Measurements from ENCODE around the gene PCGF6.

DNA sequence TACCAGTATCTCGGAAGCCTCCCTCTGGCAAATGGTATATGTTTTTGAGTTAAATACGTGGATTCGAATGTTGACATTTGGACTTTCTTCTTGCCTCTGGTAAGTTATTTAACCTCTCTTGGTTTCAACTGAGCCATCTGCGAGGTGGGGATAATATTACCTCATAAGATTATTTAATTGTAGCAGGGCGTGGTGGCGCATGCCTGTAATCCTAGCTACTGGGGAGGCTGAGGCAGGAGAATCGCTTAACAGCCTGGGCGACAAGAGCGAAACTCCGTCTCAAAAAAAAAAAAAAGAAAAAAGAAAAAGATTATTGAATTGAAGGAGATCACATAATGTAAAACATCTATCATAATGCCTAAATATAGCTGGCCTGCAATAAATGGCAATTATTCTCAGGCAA, 16.4 kb upstream of the PCGF6 start:
- TF ChIP-seq POLR2A (IDR thresholded peaks at IDR 0.05): no peak
- no peak for TF ChIP-seq EP300 (IDR thresholded peaks at IDR 0.05)
- TF ChIP-seq, protein P1, sequence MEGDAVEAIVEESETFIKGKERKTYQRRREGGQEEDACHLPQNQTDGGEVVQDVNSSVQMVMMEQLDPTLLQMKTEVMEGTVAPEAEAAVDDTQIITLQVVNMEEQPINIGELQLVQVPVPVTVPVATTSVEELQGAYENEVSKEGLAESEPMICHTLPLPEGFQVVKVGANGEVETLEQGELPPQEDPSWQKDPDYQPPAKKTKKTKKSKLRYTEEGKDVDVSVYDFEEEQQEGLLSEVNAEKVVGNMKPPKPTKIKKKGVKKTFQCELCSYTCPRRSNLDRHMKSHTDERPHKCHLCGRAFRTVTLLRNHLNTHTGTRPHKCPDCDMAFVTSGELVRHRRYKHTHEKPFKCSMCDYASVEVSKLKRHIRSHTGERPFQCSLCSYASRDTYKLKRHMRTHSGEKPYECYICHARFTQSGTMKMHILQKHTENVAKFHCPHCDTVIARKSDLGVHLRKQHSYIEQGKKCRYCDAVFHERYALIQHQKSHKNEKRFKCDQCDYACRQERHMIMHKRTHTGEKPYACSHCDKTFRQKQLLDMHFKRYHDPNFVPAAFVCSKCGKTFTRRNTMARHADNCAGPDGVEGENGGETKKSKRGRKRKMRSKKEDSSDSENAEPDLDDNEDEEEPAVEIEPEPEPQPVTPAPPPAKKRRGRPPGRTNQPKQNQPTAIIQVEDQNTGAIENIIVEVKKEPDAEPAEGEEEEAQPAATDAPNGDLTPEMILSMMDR (IDR thresholded peaks at IDR 0.05): no peak
